ENCODE measurements around the gene RAPGEF1. TPM values are rescaled to one million over a fixed set of nuclear protein-coding genes. Genes with fewer than 3 reads are reported as not detected.

RAPGEF1 gene
- total and polyA plus RNA-seq, 2 experiments from 2014 or later = 3.3 to 24.1 TPM

- no peaks in the 10 kb centered on the region for H3K4me1 ChIP-seq (ENCODE audit: insufficient read depth)
- no peak overlapping the region for H3K4me3 ChIP-seq
- H3K4me2 ChIP-seq (ENCODE audit: unreplicated experiment) = no peak overlapping the region
- no peaks in the 10 kb centered on the region for H3K79me2 ChIP-seq (ENCODE audit: insufficient read depth)
- no peaks in the 10 kb centered on the region for H3K9me3 ChIP-seq (ENCODE audit: low read depth)
- H3K27me3 ChIP-seq (replicated peaks; ENCODE audit: insufficient read depth) = no peaks in the 10 kb centered on the region
- no peak overlapping the region for H3K27ac ChIP-seq
- H4K20me1 ChIP-seq (ENCODE audit: insufficient read depth) = no peaks in the 10 kb centered on the region
- H3K9ac ChIP-seq = no peak overlapping the region
- TF ChIP-seq EZH2 (IDR thresholded peaks at IDR 0.05; ENCODE audit: insufficient read depth, poor library complexity, severe bottlenecking) (no peak), EZH2phosphoT487 (IDR thresholded peaks at IDR 0.05; ENCODE audit: insufficient read depth, low read depth) (no peak)
- no peak for DNase-seq
- no peaks in the 10 kb centered on the region for H3F3A ChIP-seq (ENCODE audit: insufficient read depth)
- no peak overlapping the region for H2AFZ ChIP-seq
- H3K9me2 ChIP-seq (ENCODE audit: insufficient read depth) = no peaks in the 10 kb centered on the region
- in situ Hi-C loops (cut with MboI) = loop anchor here (25.0 kb wide), 1 partner anchor 645 kb away; no protein-coding TSS in a partner anchor
- 91 to 93% methylated on average over 5 of the region's 5 CpGs for WGBS, 2 experiments (ENCODE audit: low coverage in 1 of 2, low lambda C conversion rate in 2 of 2, missing lambda C conversion rate in 2 of 2)
- no peaks in the 10 kb centered on the region for H3K36me3 ChIP-seq (ENCODE audit: low read depth)
Observed at GRCh38 chr9:131617611-131618010, 122.3 kb downstream of the RAPGEF1 start.

GRCh38 chr9:131616983-131617604, 122.8 kb downstream of the RAPGEF1 start:
- no peak for TF ChIP-seq EZH2phosphoT487 (IDR thresholded peaks at IDR 0.05; ENCODE audit: insufficient read depth, low read depth)
- TF ChIP-seq EZH2 (IDR thresholded peaks at IDR 0.05; ENCODE audit: insufficient read depth, poor library complexity, severe bottlenecking) = no peak
- H3K4me2 ChIP-seq (ENCODE audit: unreplicated experiment) = no peak overlapping the region
- H2AFZ ChIP-seq = no peak overlapping the region
- H3K79me2 ChIP-seq (ENCODE audit: insufficient read depth) = no peaks in the 10 kb centered on the region
- no peaks in the 10 kb centered on the region for H3K36me3 ChIP-seq (ENCODE audit: low read depth)
- no peaks in the 10 kb centered on the region for H3K4me1 ChIP-seq (ENCODE audit: insufficient read depth)
- no peaks in the 10 kb centered on the region for H4K20me1 ChIP-seq (ENCODE audit: insufficient read depth)
- no peak overlapping the region for H3K27ac ChIP-seq
- H3K9me2 ChIP-seq (ENCODE audit: insufficient read depth) = no peaks in the 10 kb centered on the region
- no peak overlapping the region for H3K4me3 ChIP-seq
- 71 to 73% methylated on average over 10 of the region's 10 CpGs for WGBS, 2 experiments (ENCODE audit: low coverage in 1 of 2, low lambda C conversion rate in 2 of 2, missing lambda C conversion rate in 2 of 2)
- H3K27me3 ChIP-seq (replicated peaks; ENCODE audit: insufficient read depth) = no peaks in the 10 kb centered on the region
- H3K9me3 ChIP-seq (ENCODE audit: low read depth) = no peaks in the 10 kb centered on the region
- no peak for DNase-seq
- no peak overlapping the region for H3K9ac ChIP-seq
- H3F3A ChIP-seq (ENCODE audit: insufficient read depth) = 0 out of 2 replicates have a peak, but pooled peaks cover 3% of the 10 kb centered on the region
- in situ Hi-C loops (cut with MboI) = loop anchor here (25.0 kb wide), 1 partner anchor 645 kb away; no protein-coding TSS in a partner anchor

GRCh38 chr9:131614340-131614915, 125.4 kb downstream of the RAPGEF1 start:
- no peak for DNase-seq
- H3K9me3 ChIP-seq (ENCODE audit: low read depth) = no peaks in the 10 kb centered on the region
- in situ Hi-C loops (cut with MboI) = loop anchor here (25.0 kb wide), 1 partner anchor 648 kb away; no protein-coding TSS in a partner anchor
- no peak overlapping the region for H3K9ac ChIP-seq
- peaks cover 27% of the 10 kb centered on the region for H3F3A ChIP-seq (ENCODE audit: insufficient read depth)
- no peak overlapping the region for H3K4me2 ChIP-seq (ENCODE audit: unreplicated experiment)
- H3K79me2 ChIP-seq (ENCODE audit: insufficient read depth) = no peaks in the 10 kb centered on the region
- peaks cover 14% of the 10 kb centered on the region for H3K4me1 ChIP-seq (ENCODE audit: insufficient read depth)
- no peak overlapping the region for H3K4me3 ChIP-seq
- WGBS, 2 experiments (ENCODE audit: low coverage in 1 of 2, low lambda C conversion rate in 2 of 2, missing lambda C conversion rate in 2 of 2) = 82 to 86% methylated on average over 8 of the region's 8 CpGs
- H2AFZ ChIP-seq = no peak overlapping the region
- no peak overlapping the region for H3K27ac ChIP-seq
- H3K27me3 ChIP-seq (replicated peaks; ENCODE audit: insufficient read depth) = no peaks in the 10 kb centered on the region
- H3K9me2 ChIP-seq (ENCODE audit: insufficient read depth) = no peaks in the 10 kb centered on the region
- TF ChIP-seq EZH2 (IDR thresholded peaks at IDR 0.05; ENCODE audit: insufficient read depth, poor library complexity, severe bottlenecking) (no peak), EZH2phosphoT487 (IDR thresholded peaks at IDR 0.05; ENCODE audit: insufficient read depth, low read depth) (no peak)
- H4K20me1 ChIP-seq (ENCODE audit: insufficient read depth) = no peaks in the 10 kb centered on the region
- H3K36me3 ChIP-seq (ENCODE audit: low read depth) = no peaks in the 10 kb centered on the region

- H3F3A ChIP-seq (ENCODE audit: insufficient read depth) = peaks cover 33% of the 10 kb centered on the region
- no peak for DNase-seq
- H3K4me3 ChIP-seq = no peak overlapping the region
- in situ Hi-C loops (cut with MboI) = loop anchor here (25.0 kb wide), 1 partner anchor 648 kb away; no protein-coding TSS in a partner anchor
- H3K27ac ChIP-seq = no peak overlapping the region
- H3K36me3 ChIP-seq (ENCODE audit: low read depth) = no peaks in the 10 kb centered on the region
- H3K4me2 ChIP-seq (ENCODE audit: unreplicated experiment) = no peak overlapping the region
- H2AFZ ChIP-seq = no peak overlapping the region
- no peaks in the 10 kb centered on the region for H3K27me3 ChIP-seq (replicated peaks; ENCODE audit: insufficient read depth)
- WGBS, 2 experiments (ENCODE audit: low coverage in 1 of 2, low lambda C conversion rate in 2 of 2, missing lambda C conversion rate in 2 of 2) = 99% methylated on average over 7 to 8 of the region's 8 CpGs
- H3K9me3 ChIP-seq (ENCODE audit: low read depth) = no peaks in the 10 kb centered on the region
- peaks cover 19% of the 10 kb centered on the region for H3K4me1 ChIP-seq (ENCODE audit: insufficient read depth)
- H3K9me2 ChIP-seq (ENCODE audit: insufficient read depth) = no peaks in the 10 kb centered on the region
- TF ChIP-seq EZH2phosphoT487 (IDR thresholded peaks at IDR 0.05; ENCODE audit: insufficient read depth, low read depth) (no peak), EZH2 (IDR thresholded peaks at IDR 0.05; ENCODE audit: insufficient read depth, poor library complexity, severe bottlenecking) (no peak)
- no peaks in the 10 kb centered on the region for H3K79me2 ChIP-seq (ENCODE audit: insufficient read depth)
- no peaks in the 10 kb centered on the region for H4K20me1 ChIP-seq (ENCODE audit: insufficient read depth)
- no peak overlapping the region for H3K9ac ChIP-seq
Observed at GRCh38 chr9:131613921-131614320, 126.0 kb downstream of the RAPGEF1 start.
